ENCODE results near the gene BABAM2. TPM values are rescaled to one million over a fixed set of nuclear protein-coding genes. Genes with fewer than 3 reads are reported as not detected.
A peak's percentile ranks its signal among the peaks of the same experiment; 100 is the strongest.

The BABAM2 gene
- total RNA-seq, 2 donors from 2014 or later: 36.4 to 40.9 TPM

DNA sequence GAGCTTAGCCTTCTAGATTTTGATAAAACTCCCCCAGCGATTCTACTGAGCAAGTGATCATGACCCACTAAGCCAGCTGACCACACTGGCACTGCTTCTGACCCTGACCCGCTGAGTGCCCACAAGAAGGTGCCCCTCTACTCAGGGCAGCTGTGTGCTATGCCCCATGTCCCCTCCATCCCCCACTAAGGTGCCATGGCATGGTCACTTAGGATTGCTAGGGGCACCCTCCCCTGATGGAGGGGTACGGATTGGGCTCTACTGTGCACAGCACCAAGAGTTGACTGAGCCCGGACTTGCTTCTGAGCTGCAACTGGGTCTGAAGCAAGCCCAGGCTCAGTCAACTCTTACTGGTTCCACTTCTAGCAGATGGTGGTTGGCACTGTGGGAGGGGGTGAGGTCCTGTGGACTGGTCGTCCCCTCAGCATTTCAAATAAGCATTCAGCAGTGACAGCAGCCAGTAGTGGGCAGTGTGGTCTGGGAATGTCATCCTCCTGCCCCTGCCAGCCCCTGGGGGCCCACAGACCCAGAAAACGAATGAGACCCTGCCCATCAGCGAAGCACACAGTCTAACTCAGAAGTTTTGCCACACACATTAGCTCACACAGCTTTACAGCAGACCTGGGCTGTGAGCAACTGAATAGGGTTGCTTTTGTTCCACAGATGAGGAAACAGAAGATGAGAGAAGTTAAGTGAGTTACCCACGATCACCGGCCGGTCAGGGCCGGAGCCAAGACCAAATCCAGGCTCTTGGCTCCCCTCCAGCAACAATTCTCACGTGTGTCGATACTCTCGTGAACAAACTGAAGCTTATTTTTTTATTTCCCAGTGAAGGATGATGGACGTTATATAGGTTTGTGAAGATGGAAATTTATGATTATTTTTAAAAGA is 450.0 kb downstream of the BABAM2 start:
- peak; percentile 74 for DNase-seq
- Mint-ChIP-seq H3K4me3 (no peak overlapping the region), H3K27ac (no peak overlapping the region), H3K9me3 (no peaks in the 10 kb centered on the region), H3K27me3 (ENCODE audit: insufficient read depth) (no peaks in the 10 kb centered on the region), H3K4me1 (peaks cover 26% of the 10 kb centered on the region), H3K36me3 (ENCODE audit: low read depth) (no peaks in the 10 kb centered on the region)
- Histone ChIP-seq H3K9me3 (ENCODE audit: control insufficient read depth, low read length) (no peaks in the 10 kb centered on the region), H3K4me1 (ENCODE audit: control insufficient read depth, insufficient read depth, low read length) (peaks cover 4% of the 10 kb centered on the region), H3K27me3 (ENCODE audit: control insufficient read depth, insufficient read depth, low read length, poor library complexity, severe bottlenecking) (no peaks in the 10 kb centered on the region), H3K9ac (ENCODE audit: extremely low read depth, low read length, poor library complexity, severe bottlenecking) (no peak overlapping the region), H3K27ac (ENCODE audit: low read depth, low read length) (no peak overlapping the region), H3K36me3 (ENCODE audit: control insufficient read depth, insufficient read depth, low read length) (no peaks in the 10 kb centered on the region), H3K4me3 (ENCODE audit: low read length) (no peak overlapping the region)
- WGBS, 2 experiments (ENCODE audit: insufficient coverage in 1 of 2, insufficient read length in 1 of 2): 85 to 93% methylated on average over 4 to 15 of the region's 15 CpGs
- TF ChIP-seq, protein P1, sequence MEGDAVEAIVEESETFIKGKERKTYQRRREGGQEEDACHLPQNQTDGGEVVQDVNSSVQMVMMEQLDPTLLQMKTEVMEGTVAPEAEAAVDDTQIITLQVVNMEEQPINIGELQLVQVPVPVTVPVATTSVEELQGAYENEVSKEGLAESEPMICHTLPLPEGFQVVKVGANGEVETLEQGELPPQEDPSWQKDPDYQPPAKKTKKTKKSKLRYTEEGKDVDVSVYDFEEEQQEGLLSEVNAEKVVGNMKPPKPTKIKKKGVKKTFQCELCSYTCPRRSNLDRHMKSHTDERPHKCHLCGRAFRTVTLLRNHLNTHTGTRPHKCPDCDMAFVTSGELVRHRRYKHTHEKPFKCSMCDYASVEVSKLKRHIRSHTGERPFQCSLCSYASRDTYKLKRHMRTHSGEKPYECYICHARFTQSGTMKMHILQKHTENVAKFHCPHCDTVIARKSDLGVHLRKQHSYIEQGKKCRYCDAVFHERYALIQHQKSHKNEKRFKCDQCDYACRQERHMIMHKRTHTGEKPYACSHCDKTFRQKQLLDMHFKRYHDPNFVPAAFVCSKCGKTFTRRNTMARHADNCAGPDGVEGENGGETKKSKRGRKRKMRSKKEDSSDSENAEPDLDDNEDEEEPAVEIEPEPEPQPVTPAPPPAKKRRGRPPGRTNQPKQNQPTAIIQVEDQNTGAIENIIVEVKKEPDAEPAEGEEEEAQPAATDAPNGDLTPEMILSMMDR (conservative IDR thresholded peaks at IDR 0.05): peak; percentile 66

DNA sequence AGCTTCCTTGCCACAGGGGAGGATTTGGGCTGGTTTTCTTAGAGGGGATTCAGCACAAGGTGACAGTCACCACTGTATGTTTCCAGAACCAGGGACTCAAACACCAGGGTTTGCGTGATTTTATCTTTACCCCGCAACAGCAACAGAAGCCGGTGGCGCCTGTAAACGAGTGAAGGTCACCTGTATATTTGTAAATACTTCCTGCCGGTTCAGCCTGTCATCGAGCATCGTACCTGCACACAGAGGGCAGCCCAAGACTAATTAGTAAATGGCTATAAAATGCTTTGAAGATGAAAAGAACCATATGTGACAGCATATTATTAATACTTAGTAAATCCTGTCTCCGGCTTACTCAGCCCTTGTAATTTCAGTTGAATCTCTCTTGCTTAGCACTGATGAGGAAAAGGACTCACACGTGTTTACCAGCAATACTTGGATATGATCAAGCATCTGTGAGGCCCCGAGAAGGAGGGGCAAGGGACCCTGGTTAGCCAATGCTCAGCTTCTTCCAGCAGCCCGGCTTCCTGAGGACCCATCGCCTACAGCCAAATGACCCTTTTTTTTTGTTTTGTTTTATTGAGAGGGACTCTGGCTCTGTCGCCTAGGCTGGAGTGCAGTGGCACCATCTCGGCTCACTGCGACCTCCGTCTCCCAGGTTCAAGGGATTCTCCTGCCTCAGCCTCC is 450.8 kb downstream of the BABAM2 start:
- H3K4me3 Mint-ChIP-seq: no peak overlapping the region
- H3K36me3 Mint-ChIP-seq (ENCODE audit: low read depth): no peaks in the 10 kb centered on the region
- H3K9me3 ChIP-seq (ENCODE audit: control insufficient read depth, low read length): no peaks in the 10 kb centered on the region
- WGBS, 2 experiments (ENCODE audit: insufficient coverage in 1 of 2, insufficient read length in 1 of 2): 89 to 91% methylated on average over 14 to 17 of the region's 17 CpGs
- H3K27ac Mint-ChIP-seq: no peak overlapping the region
- H3K27ac ChIP-seq (ENCODE audit: low read depth, low read length): no peak overlapping the region
- no peak overlapping the region for H3K9ac ChIP-seq (ENCODE audit: extremely low read depth, low read length, poor library complexity, severe bottlenecking)
- no peaks in the 10 kb centered on the region for H3K9me3 Mint-ChIP-seq
- H3K4me3 ChIP-seq (ENCODE audit: low read length): no peak overlapping the region
- H3K36me3 ChIP-seq (ENCODE audit: control insufficient read depth, insufficient read depth, low read length): no peaks in the 10 kb centered on the region
- H3K4me1 ChIP-seq (ENCODE audit: control insufficient read depth, insufficient read depth, low read length): peaks cover 4% of the 10 kb centered on the region
- TF ChIP-seq, protein P1 (conservative IDR thresholded peaks at IDR 0.05): no peak
- no peak for DNase-seq
- H3K27me3 Mint-ChIP-seq (ENCODE audit: insufficient read depth): no peaks in the 10 kb centered on the region
- no peaks in the 10 kb centered on the region for H3K27me3 ChIP-seq (ENCODE audit: control insufficient read depth, insufficient read depth, low read length, poor library complexity, severe bottlenecking)
- peaks cover 26% of the 10 kb centered on the region for H3K4me1 Mint-ChIP-seq

DNA sequence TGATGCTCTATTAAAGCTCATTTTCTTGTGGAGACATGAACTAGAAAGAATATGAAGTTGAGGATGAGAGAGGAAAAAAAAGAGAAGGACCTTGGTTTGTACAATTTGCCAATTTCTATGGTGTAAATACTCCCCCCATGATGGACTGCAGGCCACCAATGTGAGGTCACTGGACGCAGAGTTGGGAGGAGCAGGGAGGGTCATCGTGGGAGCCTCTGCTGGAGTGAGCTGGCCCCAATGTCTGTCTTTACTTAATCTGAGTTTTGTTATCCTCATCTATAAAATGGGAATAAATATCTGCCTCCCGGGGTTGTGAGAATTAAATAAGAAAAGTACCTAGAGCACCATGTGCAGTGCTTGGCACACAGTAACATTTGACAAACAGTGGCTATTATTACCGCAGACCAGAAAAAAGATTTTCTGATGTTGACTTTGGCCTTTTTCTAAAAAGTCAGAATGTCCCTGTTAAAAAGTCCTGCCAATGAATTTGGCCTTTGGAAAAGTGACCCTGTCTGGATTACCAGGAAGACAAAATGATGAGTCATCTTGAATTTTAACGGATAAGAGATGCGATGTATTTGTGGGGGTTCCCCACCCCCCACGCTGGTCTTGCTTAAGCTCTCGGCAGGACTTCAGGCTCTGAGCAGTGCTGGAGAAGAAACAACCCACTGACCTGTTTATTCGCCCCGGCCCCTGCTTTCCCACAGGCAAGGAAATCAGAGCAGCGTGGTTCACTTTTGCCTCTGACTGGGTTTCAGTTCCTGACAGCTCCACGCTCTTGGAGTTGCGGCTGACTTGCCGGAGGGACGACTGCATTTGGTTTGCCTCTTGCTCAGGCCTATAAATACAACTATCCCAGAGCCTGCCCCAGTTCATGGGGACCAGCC is 451.8 kb downstream of the BABAM2 start:
- Mint-ChIP-seq H3K27me3 (ENCODE audit: insufficient read depth) (no peaks in the 10 kb centered on the region), H3K4me3 (no peak overlapping the region), H3K27ac (peak overlapping the region; percentile 33), H3K4me1 (peaks cover 26% of the 10 kb centered on the region), H3K9me3 (no peaks in the 10 kb centered on the region), H3K36me3 (ENCODE audit: low read depth) (no peaks in the 10 kb centered on the region)
- Histone ChIP-seq H3K4me1 (ENCODE audit: control insufficient read depth, insufficient read depth, low read length) (peaks cover 4% of the 10 kb centered on the region), H3K9ac (ENCODE audit: extremely low read depth, low read length, poor library complexity, severe bottlenecking) (no peak overlapping the region), H3K36me3 (ENCODE audit: control insufficient read depth, insufficient read depth, low read length) (no peaks in the 10 kb centered on the region), H3K27me3 (ENCODE audit: control insufficient read depth, insufficient read depth, low read length, poor library complexity, severe bottlenecking) (no peaks in the 10 kb centered on the region), H3K4me3 (ENCODE audit: low read length) (no peak overlapping the region), H3K27ac (ENCODE audit: low read depth, low read length) (peak overlapping the region; percentile 62), H3K9me3 (ENCODE audit: control insufficient read depth, low read length) (no peaks in the 10 kb centered on the region)
- WGBS, 2 experiments (ENCODE audit: insufficient coverage in 1 of 2, insufficient read length in 1 of 2): 70 to 71% methylated on average over 11 to 15 of the region's 15 CpGs
- no peak for DNase-seq
- TF ChIP-seq, protein P1 (conservative IDR thresholded peaks at IDR 0.05): no peak

All from endodermal cell (in vitro differentiated cells).